ELR (cell line): Measurements from ENCODE around the gene NTNG2.

Experiments used
- DNase-seq: peaks from one replicate; pipeline ENCODE4 v3.0.0-alpha.2; 2015; ENCODE audit warnings: low read depth

The NTNG2 gene

GRCh38 chr9:132235894-132236661 lies 74.2 kb downstream of the NTNG2 start:
- DNase-seq: peak; percentile 75

DNA sequence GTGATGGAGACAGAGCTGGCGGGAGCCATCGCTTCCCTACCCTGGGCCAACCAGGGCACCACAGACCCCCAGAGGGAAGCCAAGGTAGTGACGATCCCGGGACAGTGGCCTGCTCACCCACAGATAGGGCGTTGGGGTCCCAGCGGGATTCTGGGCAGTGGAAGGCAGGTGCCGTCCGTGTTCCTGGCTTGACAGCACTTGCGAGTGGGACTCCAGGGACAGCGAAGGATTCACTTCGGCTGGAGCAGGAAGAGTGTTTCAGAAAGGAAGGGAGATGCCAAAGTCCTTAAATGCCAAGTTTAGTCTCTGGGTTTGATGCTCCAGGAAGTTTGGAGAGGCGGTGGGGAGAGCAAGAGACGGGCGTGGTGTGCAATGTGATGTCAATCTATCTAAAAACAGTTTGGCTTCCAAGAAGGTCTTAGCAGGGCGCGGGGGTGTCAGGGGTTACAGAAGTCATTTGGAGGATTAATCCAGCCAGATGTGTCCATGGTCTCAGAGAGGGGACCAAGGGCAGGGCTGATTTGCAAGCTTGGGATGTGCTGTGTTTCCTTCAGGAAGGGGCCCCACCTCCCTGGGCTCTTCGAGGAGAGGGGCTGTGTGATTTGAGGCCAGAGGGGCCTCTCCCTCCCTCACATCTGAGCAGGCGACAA lies 74.9 kb downstream of the NTNG2 start:
- no peak for DNase-seq

DNA sequence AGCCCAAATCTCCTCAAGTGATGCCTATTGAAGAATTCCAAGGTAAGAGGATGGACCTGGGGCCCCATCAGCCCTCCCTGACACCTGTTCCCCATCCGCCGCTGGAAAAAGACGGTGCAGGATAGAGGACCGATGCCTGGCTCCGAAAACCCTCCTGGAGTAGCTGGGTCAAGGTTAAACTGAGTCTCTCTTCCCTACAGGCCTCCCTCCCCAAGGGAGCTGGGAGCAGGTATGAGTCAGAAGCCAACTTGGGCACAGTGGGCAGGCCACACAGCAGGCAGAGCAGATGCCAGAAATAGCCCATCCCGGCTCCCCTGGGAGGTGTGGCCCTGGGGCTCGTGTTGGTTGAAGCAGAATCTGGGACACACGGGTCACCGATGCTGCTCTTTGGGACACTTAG lies 75.6 kb downstream of the NTNG2 start:
- no peak for DNase-seq

- no peak for DNase-seq
These were observed 76.4 kb downstream of the NTNG2 start for GRCh38 chr9:132238026-132238972.

DNA sequence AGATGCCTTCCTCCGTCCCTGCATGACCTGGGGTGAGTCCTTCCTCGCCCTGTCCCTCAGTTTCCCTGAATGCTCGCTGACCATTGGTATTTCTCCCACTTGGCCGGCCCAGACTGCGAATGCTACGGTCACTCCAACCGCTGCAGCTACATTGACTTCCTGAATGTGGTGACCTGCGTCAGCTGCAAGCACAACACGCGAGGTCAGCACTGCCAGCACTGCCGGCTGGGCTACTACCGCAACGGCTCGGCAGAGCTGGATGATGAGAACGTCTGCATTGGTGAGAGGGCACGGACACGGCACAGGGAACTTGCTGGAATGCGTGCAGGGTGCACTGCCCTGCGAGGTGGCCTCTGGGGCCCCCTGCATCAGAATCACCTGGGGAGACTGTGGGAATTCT lies 77.1 kb downstream of the NTNG2 start:
- DNase-seq: no peak

DNA sequence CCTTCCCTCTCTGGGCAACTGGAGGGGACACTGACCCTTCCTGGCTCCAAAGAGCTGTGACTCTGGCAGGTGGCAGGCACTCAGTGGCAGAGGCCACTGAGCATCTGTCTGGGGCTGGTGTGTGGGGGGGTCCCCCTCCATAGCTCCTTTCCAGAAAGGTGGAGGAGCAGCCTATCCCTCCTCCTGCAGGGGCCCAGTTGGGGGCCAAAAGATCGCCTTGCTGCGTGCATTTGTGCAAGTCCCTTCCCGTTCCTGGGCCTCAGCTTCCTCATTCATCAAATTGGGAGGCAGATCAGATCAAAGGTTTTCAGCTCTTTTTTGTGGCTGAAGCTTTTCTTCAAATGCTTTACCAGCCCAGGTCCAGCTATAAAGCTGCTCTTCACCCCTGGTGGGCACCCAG lies 77.7 kb downstream of the NTNG2 start:
- no peak for DNase-seq

GRCh38 chr9:132239999-132240840 lies 78.4 kb downstream of the NTNG2 start:
- no peak for DNase-seq

GRCh38 chr9:132240841-132241482 lies 79.1 kb downstream of the NTNG2 start:
- DNase-seq: peak; percentile 83

- no peak for DNase-seq
These were observed 79.6 kb downstream of the NTNG2 start for GRCh38 chr9:132241483-132241839.

DNA sequence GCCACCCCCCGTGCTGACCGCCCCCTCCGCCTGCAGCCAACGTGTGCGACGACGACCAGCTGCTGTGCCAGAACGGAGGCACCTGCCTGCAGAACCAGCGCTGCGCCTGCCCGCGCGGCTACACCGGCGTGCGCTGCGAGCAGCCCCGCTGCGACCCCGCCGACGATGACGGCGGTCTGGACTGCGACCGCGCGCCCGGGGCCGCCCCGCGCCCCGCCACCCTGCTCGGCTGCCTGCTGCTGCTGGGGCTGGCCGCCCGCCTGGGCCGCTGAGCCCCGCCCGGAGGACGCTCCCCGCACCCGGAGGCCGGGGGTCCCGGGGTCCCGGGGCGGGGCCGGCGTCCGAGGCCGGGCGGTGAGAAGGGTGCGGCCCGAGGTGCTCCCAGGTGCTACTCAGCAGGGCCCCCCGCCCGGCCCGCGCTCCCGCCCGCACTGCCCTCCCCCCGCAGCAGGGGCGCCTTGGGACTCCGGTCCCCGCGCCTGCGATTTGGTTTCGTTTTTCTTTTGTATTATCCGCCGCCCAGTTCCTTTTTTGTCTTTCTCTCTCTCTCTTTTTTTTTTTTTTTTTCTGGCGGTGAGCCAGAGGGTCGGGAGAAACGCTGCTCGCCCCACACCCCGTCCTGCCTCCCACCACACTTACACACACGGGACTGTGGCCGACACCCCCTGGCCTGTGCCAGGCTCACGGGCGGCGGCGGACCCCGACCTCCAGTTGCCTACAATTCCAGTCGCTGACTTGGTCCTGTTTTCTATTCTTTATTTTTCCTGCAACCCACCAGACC lies 80.2 kb downstream of the NTNG2 start:
- DNase-seq: peak; percentile 33

DNA sequence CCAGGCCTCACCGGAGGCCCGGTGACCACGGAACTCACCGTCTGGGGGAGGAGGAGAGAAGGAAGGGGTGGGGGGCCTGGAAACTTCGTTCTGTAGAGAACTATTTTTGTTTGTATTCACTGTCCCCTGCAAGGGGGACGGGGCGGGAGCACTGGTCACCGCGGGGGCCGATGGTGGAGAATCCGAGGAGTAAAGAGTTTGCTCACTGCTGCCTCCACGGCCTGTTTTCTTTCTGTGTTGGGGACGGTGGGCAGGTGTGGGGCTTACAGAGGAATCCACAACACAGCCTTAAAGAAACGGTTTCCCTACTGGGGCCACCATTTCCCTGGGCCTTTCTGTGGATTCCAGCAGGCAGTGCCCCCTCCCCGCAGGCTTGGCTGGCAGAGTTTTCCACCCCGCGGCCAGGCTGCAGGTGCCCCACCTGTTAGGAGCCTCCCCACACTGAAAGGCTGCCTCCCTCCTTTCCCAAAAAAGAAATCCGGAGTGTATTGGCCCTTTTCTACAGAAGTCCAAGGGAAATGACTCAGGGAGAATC lies 80.8 kb downstream of the NTNG2 start:
- no peak for DNase-seq

DNA sequence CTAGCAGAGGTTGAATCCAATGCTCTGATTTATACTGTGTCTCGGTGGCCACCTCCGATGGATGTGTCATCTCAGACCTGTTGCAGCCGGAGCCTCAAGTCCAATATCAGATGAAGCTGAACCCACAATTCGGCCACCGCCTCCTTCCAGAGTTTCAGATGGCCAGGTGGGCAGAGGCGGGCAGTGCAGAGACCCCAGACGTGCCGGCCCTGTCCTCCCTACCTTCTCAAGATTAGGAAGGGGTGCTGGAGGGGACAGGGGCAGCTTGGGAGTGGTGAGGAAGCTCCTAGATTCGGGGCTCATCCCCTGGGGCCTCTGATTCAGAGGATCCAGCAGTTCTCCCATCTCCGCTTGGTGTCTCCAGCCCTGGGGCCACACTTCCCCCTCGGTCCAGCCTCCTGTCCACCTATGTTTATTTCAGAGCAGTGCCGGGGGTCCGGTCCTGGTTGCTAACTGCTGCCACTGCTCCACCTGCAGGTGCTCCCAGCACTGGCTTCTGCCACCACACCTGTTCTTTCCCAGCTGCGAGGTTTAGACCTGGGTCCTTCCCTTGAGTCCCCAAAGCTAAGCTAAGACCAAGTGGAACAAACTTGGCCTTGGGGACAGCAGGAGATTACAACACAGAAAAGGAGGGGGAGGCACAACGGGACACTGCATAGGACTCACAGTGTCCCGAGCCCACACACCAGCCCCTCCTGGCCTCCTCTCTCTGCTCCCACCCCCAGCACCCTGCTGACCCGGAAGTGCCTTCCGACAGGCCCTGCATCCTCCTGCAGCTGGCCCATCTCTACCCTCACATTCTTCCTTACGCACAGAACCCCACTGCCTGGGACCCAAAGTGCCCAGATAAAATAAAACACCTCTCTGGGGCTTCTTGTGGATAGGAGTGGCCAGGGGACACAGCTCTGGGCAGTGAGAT lies 81.6 kb downstream of the NTNG2 start:
- DNase-seq: peak; percentile 55

DNA sequence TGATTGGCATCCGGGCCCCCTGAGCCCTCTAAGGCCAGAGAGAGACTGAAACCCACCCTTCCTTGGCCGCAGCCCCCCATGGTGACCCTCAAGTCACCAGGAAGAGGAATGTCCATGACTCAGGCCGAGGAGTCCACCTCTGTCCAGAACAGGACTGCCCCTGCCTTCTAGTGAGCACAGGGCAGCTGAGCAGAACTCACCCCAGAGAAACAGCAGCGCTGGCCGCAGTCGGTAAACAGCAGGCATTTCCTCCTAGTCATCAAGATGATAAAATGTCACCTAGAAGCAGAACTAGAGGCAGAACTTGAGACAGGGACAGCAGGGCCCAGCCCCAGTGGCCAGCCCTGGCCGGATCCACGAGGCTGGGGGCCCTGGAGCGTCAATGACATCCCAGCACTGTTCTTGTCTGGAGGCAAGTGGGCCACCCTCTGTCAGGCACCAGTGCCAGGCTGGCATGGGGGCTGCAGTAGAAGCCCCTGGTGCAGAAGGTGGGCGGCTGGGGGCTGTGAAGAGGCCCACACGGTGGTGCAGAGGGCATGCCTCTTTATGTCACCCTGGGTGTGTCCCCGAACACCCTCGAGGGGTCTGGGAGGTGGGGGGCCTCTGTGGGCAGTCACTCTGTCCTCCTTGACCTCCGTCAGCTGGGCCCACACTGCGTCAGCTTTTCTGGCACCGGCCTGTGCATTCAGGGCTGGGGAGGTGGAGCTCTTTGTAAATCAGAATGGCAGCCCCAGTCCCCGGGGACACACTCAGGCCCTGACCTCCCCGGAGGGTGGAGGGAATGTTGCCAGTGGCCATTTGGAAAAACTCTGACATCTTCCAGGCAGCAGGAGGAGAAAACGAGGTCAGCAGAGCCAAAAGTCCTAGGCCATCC lies 83.0 kb downstream of the NTNG2 start:
- no peak for DNase-seq

DNA sequence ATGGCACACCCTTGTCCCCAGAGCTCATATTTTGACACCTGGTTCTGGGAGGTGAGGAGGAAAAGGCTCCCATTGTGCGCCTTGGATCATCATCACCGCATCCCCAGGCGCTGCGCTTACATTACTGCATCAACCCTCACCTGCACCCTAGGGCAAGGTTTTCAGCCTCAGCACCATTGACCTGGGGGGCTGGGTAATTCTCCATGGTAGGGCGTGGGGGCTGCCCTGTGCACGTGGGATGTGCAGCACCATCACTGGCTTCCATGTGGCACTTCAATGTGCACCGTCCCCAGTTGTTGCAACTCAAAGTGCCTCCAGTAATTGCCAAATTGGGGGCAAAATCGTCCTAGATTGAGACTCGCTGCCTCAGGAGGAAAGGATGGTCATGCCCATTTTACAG lies 83.6 kb downstream of the NTNG2 start:
- no peak for DNase-seq

DNA sequence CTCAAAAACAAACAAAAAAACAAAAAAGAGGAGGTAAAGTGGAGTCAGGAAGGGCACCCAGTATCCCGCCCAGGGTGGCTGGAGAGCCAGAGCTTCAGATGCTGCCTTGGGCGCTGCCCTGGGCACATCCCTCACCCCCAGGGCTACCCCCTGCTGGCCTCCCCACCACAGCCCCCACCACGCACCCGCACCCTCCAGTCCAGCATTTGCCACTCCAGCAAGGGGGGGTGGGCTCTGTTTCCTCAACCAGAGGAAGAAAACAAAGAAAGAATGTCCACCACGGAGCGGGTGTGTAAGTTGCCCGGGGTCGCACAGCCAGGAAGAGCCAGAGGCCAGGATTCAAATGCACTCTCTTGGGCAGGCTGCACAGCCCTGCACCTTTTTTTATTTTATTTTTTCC lies 86.1 kb downstream of the NTNG2 start:
- DNase-seq: no peak

DNA sequence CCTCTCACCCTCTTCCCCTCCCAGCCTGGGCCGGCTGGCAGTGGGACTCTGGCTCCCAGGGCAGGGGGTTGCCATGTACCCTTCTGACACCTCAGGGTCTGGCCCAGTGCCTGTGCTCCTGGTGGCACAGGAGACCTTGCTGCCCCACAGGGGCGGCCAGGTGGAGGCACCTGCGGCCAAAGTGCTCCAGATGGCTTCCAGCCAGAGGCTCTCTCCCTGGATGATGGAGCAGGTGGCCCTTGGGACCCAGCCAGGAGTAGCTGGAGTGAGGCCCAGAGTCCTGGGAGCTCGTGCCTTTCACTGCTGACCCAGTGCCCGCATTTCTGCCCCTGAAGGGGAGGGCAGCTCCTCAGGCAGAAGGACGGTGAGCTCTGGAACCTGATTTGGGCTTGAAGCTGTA lies 87.3 kb downstream of the NTNG2 start:
- no peak for DNase-seq

- DNase-seq: no peak
These were observed 87.8 kb downstream of the NTNG2 start for GRCh38 chr9:132249690-132250089.
